ENCODE measurements around the gene CCL1. TPM values are rescaled to one million over a fixed set of nuclear protein-coding genes. Genes with fewer than 3 reads are reported as not detected.

Gene CCL1
- total and polyA plus RNA-seq, 9 of the 15 experiments (the other 6 are each of a cell fraction or from before 2014, with no cell fraction given), result 0.45 TPM; not detected in 8

DNA sequence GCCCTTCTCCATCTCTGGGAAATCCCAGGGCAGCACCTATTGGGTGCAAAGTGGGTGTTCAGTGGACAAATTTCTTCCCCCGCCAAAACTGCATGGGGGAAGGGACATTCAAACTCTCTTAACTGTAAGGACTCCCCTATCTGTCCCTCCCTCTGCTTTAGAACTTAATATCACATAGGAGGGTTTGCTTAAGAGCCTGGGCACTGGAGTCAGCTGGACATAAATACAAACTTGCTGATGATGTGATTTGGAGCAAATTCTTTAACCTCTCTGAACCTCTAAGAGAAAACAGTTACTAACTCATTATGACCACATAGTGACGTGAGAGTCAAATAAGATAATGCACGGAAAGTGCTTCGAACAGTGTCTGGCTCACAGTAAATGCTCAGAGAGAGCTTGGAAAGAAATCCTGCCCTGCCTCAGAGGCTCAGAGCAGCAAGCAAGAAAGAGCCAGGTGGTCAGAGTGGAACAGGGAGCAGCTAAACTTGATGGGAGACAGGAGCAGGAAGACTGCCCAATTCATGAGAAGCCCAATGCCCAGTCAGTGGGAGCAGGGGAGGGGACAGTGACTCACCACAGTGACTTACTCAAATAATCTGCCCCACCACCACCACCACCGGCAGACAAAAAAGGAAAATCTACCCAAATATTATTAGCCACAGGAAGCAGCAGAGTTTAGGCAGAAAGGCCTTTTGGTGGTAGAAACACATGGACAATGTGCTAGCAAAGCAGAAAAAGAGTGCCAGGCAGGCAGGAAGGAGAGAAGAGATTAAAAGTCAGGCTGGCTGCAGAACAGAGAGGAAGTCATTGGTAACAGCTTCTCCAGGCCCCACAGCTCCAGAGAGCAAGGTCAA lies 23.9 kb upstream of the CCL1 start (continued):
- TF ChIP-seq, protein P1, sequence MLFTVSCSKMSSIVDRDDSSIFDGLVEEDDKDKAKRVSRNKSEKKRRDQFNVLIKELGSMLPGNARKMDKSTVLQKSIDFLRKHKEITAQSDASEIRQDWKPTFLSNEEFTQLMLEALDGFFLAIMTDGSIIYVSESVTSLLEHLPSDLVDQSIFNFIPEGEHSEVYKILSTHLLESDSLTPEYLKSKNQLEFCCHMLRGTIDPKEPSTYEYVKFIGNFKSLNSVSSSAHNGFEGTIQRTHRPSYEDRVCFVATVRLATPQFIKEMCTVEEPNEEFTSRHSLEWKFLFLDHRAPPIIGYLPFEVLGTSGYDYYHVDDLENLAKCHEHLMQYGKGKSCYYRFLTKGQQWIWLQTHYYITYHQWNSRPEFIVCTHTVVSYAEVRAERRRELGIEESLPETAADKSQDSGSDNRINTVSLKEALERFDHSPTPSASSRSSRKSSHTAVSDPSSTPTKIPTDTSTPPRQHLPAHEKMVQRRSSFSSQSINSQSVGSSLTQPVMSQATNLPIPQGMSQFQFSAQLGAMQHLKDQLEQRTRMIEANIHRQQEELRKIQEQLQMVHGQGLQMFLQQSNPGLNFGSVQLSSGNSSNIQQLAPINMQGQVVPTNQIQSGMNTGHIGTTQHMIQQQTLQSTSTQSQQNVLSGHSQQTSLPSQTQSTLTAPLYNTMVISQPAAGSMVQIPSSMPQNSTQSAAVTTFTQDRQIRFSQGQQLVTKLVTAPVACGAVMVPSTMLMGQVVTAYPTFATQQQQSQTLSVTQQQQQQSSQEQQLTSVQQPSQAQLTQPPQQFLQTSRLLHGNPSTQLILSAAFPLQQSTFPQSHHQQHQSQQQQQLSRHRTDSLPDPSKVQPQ (CRISPR knock-in tag; IDR thresholded peaks at IDR 0.05; ENCODE audit: borderline replicate concordance), result no peak
- TF ChIP-seq ZNF253 (CRISPR knock-in tag; conservative IDR thresholded peaks at IDR 0.05) (no peak), MITF (IDR thresholded peaks at IDR 0.05) (no peak), MECOM (CRISPR knock-in tag; IDR thresholded peaks at IDR 0.05) (no peak), HNRNPL (IDR thresholded peaks at IDR 0.05; ENCODE audit: low read depth, low read length) (no peak), ZNF184 (CRISPR knock-in tag; IDR thresholded peaks at IDR 0.05) (no peak), ERF (CRISPR knock-in tag; IDR thresholded peaks at IDR 0.05) (no peak), SRSF3 (IDR thresholded peaks at IDR 0.05; ENCODE audit: insufficient read depth, low read length) (no peak), ZNF740 (CRISPR knock-in tag; IDR thresholded peaks at IDR 0.05) (no peak), ZNF740 (tag; IDR thresholded peaks at IDR 0.05) (no peak), NELFE (IDR thresholded peaks at IDR 0.05; ENCODE audit: insufficient read depth, insufficient read length) (no peak), ZNF764 (CRISPR knock-in tag; IDR thresholded peaks at IDR 0.05; ENCODE audit: low read depth) (no peak), EP300 (IDR thresholded peaks at IDR 0.05; ENCODE audit: low read length) (no peak), GATAD2A (IDR thresholded peaks at IDR 0.05) (no peak), HDAC1 (IDR thresholded peaks at IDR 0.05) (no peak), MYNN (IDR thresholded peaks at IDR 0.05) (no peak), MYNN (CRISPR knock-in tag; IDR thresholded peaks at IDR 0.05) (no peak), LEF1 (IDR thresholded peaks at IDR 0.05) (no peak), E4F1 (CRISPR knock-in tag; IDR thresholded peaks at IDR 0.05; ENCODE audit: borderline replicate concordance) (no peak)
- TF ChIP-seq, protein P2, sequence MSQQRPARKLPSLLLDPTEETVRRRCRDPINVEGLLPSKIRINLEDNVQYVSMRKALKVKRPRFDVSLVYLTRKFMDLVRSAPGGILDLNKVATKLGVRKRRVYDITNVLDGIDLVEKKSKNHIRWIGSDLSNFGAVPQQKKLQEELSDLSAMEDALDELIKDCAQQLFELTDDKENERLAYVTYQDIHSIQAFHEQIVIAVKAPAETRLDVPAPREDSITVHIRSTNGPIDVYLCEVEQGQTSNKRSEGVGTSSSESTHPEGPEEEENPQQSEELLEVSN (IDR thresholded peaks at IDR 0.05; ENCODE audit: borderline replicate concordance in 1 of 2, extremely low read depth in 1 of 2, insufficient read depth in 1 of 2, insufficient read length in 1 of 2, low read depth in 1 of 2, low read length in 1 of 2, poor library complexity in 1 of 2, severe bottlenecking in 1 of 2), result no peak

Measured in K562 (cell line).